Stimulated activated CD8-positive, alpha-beta memory T cell treated with anti-CD3 and anti-CD28 coated beads, Interleukin-4, amount 100 ng/mL, for 24 hours (primary cell): ENCODE measurements around the gene POMT1.
"Not testable (repeated sequence)": the region's sequence is repeated elsewhere in the genome, so short reads cannot be mapped to it uniquely, and the experiment has no call there.

ENCODE experiments used
- DNase-seq: peaks from one replicate; pipeline ENCODE4 v3.0.0-alpha.2; 2020; ENCODE audit warnings: low read depth

Gene POMT1

DNA sequence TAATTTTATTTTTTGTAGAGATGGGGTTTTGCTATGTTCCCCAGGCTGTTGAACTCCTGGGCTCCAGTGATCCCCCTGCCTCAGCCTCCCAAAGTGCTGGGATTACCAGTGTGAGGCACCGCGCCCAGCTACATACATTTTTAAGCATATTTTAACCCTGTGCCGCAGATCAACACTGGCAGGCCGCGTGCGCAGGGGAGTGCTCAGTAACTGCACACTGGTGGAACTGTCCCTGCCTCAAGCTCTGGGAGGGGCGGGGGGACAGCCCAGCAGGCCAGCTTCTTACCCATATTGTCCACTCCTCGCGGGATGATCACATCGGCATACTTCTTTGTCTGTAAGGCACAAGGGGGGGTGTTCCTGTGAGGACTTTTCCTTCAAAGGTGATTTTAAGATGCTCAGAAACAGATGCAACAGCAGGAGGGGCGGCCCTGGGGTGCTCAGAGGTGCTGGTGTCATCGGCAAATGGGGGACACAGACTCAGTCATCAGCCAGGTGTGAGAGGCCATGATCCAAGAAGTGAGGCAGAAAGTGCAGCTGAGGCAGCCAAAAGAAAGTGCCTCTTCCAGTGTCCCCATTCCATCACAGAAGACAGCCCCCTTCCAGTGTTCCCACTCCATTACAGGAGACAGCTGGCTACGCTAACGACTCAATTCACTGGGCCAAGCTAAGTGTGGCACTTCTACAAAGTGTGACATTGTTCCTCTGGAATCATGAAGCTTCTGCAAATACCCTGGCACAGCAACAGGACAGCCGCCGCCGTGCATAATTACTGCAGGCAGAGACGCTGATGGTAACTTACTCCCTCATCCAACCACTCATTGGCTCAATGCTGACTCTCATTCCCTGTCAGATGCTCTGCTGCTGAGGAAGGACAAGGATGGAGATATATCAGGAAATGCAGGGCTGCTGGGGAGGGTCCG is 23.2 kb downstream of the POMT1 start:
- no peak for DNase-seq

GRCh38 chr9:131528186-131528585 is 25.5 kb downstream of the POMT1 start:
- no peak for DNase-seq

DNA sequence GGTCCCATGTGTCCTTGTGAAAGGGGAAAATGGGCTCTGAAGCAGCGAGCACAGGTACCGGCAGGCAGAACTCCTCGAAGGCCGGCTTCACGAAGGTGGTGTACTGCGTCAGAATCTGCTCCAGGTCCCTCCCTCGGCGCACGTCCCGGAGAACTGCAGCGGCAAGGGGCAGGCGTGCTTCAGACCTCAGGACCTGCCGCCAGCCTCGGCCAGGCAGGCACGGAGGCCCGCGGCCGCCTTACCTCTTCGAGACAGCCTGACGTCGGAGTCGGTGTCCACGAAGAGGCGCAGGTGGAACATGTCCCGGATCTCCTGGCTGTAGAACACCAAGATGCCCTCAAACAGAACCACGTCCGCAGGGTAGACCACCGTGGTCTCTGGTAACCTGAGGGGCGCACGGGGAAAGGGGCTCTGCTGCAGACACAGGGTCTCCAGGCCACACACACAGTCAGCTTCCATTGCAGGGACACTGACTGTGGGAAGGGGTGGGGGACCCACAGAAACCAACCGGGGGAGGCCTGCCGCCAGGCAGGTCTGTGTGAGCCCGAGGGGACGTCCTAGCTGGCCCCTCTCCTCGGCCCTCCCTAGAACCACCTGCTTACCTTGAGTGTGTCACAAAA is 26.3 kb downstream of the POMT1 start:
- DNase-seq: no peak

GRCh38 chr9:131529597-131530545 is 27.2 kb downstream of the POMT1 start:
- no peak for DNase-seq

GRCh38 chr9:131530546-131530919 is 27.8 kb downstream of the POMT1 start:
- no peak for DNase-seq

- peak; percentile 55 for DNase-seq
These were observed 28.5 kb downstream of the POMT1 start, which contains the start of gene UCK1 for GRCh38 chr9:131530920-131531832. UCK1 (minus strand) TSS chr9:131531263; CDS start chr9:131531174, 89 bp downstream.

GRCh38 chr9:131534721-131535237 is 32.1 kb downstream of the POMT1 start:
- no peak for DNase-seq

GRCh38 chr9:131537946-131538345 is 35.2 kb downstream of the POMT1 start:
- DNase-seq: no peak

DNA sequence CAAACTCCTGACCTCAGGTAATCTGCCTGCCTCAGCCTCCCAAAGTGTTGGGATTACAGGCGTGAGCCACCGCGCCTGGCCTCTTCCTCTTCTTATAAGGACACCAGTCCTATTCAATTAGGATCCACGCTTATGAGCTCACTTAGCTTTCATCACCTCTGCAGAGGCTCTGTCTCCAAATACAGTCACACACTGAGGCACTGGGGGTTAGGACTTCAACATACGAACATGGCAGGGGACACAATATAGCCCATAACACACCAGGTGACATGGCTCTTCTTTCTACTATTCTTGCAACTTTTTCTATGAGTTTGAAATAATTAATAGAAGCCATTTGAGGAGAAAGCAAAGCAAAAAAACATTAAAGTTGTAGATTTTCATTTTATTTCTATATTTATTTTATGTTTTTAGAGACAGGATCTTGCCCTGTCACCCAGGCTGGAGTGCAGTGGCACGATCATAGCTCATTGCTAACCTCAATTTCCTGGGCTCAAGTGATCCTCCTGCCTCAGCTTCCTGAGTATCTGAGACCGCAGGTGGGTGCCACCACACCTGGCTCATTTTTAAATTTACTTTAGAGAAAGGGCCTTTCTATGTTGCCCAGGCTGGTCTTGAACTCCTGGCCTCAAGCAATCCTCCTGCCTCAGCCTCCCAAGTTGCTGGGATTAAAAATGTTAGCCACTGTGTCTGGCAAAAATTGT is 36.7 kb downstream of the POMT1 start:
- DNase-seq: no peak

GRCh38 chr9:131543141-131543540 is 40.4 kb downstream of the POMT1 start:
- no peak for DNase-seq

GRCh38 chr9:131545003-131545785 is 42.5 kb downstream of the POMT1 start, which contains the start of gene PRRT1B:
PRRT1B (plus strand) TSS chr9:131545523; CDS start chr9:131545616, 93 bp downstream.
- no peak for DNase-seq

- DNase-seq: no peak
These were observed 43.1 kb downstream of the POMT1 start for GRCh38 chr9:131545786-131546335.

GRCh38 chr9:131546336-131547084 is 43.8 kb downstream of the POMT1 start:
- no peak for DNase-seq

DNA sequence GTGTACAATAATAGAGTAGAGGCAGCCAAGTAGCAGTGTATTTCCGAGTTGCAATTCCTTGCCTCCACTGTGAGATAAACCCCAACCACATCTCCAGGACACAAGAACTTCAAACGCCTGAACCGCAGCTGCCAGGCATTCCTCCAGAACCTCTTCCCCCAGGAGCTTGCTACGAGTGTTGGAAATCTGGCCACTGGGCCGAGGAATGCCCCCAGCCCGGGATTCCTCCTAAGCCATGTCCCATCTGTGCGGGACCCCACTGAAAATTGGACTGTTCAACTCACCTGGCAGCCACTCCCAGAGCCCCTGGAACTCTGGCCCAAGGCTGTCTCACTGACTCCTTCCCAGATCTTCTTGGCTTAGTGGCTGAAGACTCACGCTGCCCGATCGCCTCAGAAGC is 46.5 kb downstream of the POMT1 start:
- not testable (repeated sequence) for DNase-seq

DNA sequence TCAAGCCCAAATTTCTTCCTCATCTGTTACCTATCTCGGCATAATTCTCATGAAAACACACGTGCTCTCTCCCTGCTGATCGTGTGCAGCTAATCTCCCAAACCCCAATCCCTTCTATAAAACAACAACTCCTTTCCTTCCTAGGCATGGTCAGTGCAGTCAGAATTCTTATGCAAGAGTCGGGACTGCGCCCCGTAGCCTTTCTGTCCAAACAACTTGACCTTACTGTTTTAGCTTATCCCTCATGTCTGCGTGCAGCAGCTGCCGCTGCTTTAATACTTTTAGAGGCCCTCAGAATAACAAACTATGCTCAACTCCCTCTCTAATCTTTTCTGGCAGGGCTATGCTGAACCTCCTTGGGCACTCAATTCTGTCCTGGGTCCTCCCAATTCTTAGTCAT is 47.7 kb downstream of the POMT1 start:
- not testable (repeated sequence) for DNase-seq

DNA sequence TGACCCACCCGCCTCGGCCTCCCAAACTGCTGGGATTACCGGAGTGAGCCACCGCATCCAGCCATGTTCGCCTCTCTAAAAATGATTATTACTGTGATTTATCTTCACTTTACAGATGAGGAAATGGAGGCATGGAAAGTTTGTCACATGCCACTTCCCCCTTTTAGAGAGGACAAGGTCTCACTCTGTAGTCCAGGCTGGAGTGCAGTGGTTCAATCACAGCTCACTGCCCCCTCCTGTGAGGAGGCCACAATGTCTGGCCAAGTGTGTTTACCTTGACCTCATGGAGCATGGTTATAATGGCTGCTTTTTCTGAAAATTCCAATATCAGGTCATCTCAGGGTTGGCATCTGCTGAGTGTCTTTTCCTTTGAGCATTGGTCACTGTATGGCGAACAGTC is 49.3 kb downstream of the POMT1 start:
- no peak for DNase-seq

DNA sequence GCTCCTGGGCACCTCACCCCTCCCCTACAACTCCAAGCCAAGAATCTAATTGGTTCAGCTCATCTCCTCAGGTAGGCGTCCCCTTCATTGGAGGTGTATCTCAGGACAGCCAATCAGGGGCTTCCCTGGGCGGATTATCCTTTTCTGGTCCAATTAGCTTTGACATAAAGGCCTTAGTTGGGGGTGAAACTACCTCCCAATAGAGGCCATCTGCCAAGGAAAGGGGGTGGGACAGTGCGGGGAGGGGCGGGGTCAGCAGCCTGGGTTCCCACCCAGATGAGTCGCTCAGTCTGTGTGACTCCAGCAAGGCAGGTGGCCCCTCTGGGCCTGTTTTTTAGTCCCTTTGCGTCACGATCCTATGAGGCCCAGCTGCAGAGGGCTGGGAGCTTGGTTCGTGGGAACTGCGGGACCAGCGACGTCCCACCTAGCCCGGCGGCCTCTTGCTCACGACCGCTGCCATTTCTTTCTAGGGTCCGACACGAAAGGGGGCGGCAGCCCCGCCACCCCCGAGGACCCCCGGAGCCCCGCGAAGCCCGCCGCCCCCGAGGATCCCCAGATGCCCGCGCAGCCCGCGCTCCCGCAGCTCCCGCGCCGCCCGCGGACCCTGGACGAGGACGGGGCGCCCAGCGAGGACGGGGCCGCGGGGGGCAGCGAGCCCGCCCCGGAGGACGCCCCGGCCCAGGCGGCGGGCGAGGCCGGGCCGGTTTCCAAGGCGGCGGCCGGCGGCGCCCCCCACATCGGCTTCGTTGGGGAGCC is 51.5 kb downstream of the POMT1 start:
- DNase-seq: no peak
